H1 (cell line): Measurements from ENCODE around the gene COL8A2. TPM values are rescaled to one million over a fixed set of nuclear protein-coding genes. Genes with fewer than 3 reads are reported as not detected.
A peak's percentile ranks its signal among the peaks of the same experiment; 100 is the strongest.

Source experiments
- CTCF ChIA-PET: fragments of 300-600 bp; sonication (Branson Sonifier 250); formaldehyde crosslinking; loops from one replicate; lab custom pipeline; 2021; ENCODE audit not compliant: partially characterized antibody; lab: Charles Lee
- POLR2A ChIA-PET: fragments of 300-600 bp; sonication (Branson Sonifier 250); formaldehyde crosslinking; loops from one replicate; lab custom pipeline; 2021; ENCODE audit warnings: inconsistent platforms; ENCODE audit not compliant: partially characterized antibody; lab: Charles Lee
- DNase-seq, 2 experiments: peaks; one replicate each; pipeline versions ENCODE4 v3.0.0 to v3.0.0-alpha.2; 2010 to 2022; ENCODE audit warnings: low spot score in 2 of 2, low read depth in 1 of 2, mixed read lengths in 1 of 2
- FAIRE-seq: peaks from 2 replicates; lab custom pipeline; 2011; peaks lifted over from hg19 to GRCh38; lab: Jason Lieb, UNC
- H2AFZ ChIP-seq: 2 replicates; pipeline ENCODE4 v1.8.1; 2012; ENCODE audit warnings: low read length, inconsistent platforms
- H2AK5ac ChIP-seq: 2 replicates; pipeline ENCODE4 v1.6.1; 2013; ENCODE audit warnings: low read depth, low read length
- H2BK120ac ChIP-seq: replicated peaks from 2 replicates; pipeline ENCODE3; 2013; ENCODE audit warnings: low read depth, low read length, inconsistent platforms
- H2BK12ac ChIP-seq: 2 replicates; pipeline ENCODE4 v1.6.1; 2013; ENCODE audit warnings: low read depth, low read length
- H2BK15ac ChIP-seq: 2 replicates; pipeline ENCODE4 v1.6.1; 2013; ENCODE audit warnings: low read length
- H2BK20ac ChIP-seq: 2 replicates; pipeline ENCODE4 v1.6.1; 2013; ENCODE audit warnings: low read length
- H2BK5ac ChIP-seq: 2 replicates; pipeline ENCODE4 v1.6.1; 2013; ENCODE audit warnings: low read depth, low read length
- H3K14ac ChIP-seq: 2 replicates; pipeline ENCODE4 v1.6.1; 2013; ENCODE audit warnings: inconsistent platforms; ENCODE audit not compliant: insufficient read length
- H3K18ac ChIP-seq: 2 replicates; pipeline ENCODE4 v1.6.1; 2013; ENCODE audit warnings: low read length; ENCODE audit errors: extremely low read depth
- H3K23ac ChIP-seq: 2 replicates; pipeline ENCODE4 v1.6.1; 2013; ENCODE audit warnings: inconsistent platforms; ENCODE audit not compliant: insufficient read length
- H3K23me2 ChIP-seq: 2 replicates; pipeline ENCODE4 v1.6.1; 2013; ENCODE audit warnings: low read depth, low read length
- H3K27ac ChIP-seq: 2 replicates; pipeline ENCODE4 v1.6.1; 2011; ENCODE audit warnings: low read depth, low read length, inconsistent platforms
- H3K27me3 ChIP-seq, 4 experiments: replicated peaks in 1 of 4; 1 replicate in 1 of 4; 2 replicates in 3 of 4; pipeline versions ENCODE4 v1.6.1 to v1.8.1; 2011 to 2013; ENCODE audit warnings: low read length in 3 of 4, mild to moderate bottlenecking in 3 of 4, inconsistent platforms in 2 of 4, mixed read lengths in 2 of 4, moderate library complexity in 1 of 4; ENCODE audit not compliant: control insufficient read depth in 3 of 4, insufficient read depth in 3 of 4; ENCODE audit errors: extremely low read depth in 1 of 4
- H3K36me3 ChIP-seq, 4 experiments: 2 replicates each; pipeline versions ENCODE4 v1.6.1 to v1.8.1; 2011 to 2013; ENCODE audit warnings: mild to moderate bottlenecking in 4 of 4, low read length in 3 of 4, moderate library complexity in 2 of 4, control low read depth in 1 of 4, inconsistent platforms in 1 of 4; ENCODE audit not compliant: insufficient read depth in 4 of 4, control insufficient read depth in 2 of 4
- H3K4ac ChIP-seq: replicated peaks from 2 replicates; pipeline ENCODE3; 2013; ENCODE audit warnings: low read length, low read depth, mixed read lengths, inconsistent platforms; ENCODE audit not compliant: insufficient read length
- H3K4me1 ChIP-seq, 4 experiments: replicated peaks in 1 of 4; 1 replicate in 1 of 4; 2 replicates in 3 of 4; pipeline versions ENCODE4 v1.6.1 to v1.8.1; 2011 to 2013; ENCODE audit warnings: low read length in 3 of 4, inconsistent platforms in 2 of 4, mixed read lengths in 1 of 4; ENCODE audit not compliant: insufficient read depth in 4 of 4, control insufficient read depth in 3 of 4
- H3K4me2 ChIP-seq, 2 experiments: 2 replicates each; pipeline versions ENCODE4 v1.6.1 to v1.8.1; 2011 to 2013; ENCODE audit warnings: low read depth in 2 of 2, low read length in 2 of 2, control low read depth in 1 of 2, inconsistent platforms in 1 of 2, mild to moderate bottlenecking in 1 of 2; ENCODE audit not compliant: insufficient read depth in 1 of 2
- H3K4me3 ChIP-seq, 4 experiments: fragments of 200-600, 300-600 bp in 1 of 4; sonication (generic), shearing (Covaris generic), sonication (Bioruptor Twin) in 1 of 4; 2 replicates each; pipeline versions ENCODE4 v1.5.1 to v1.8.1; 2011 to 2016; ENCODE audit warnings: low read length in 4 of 4, low read depth in 3 of 4, control low read depth in 2 of 4, inconsistent platforms in 2 of 4, mild to moderate bottlenecking in 2 of 4, mixed read lengths in 1 of 4, moderate library complexity in 1 of 4; ENCODE audit not compliant: insufficient read depth in 2 of 4; ENCODE audit errors: extremely low read depth in 1 of 4
- H3K56ac ChIP-seq: replicated peaks from 2 replicates; pipeline ENCODE3; 2013; ENCODE audit warnings: low read depth, mild to moderate bottlenecking, mixed read lengths, low read length, inconsistent platforms; ENCODE audit not compliant: insufficient read length
- H3K79me1 ChIP-seq: 2 replicates; pipeline ENCODE4 v1.6.1; 2013; ENCODE audit warnings: low read depth, low read length, control low read depth
- H3K79me2 ChIP-seq, 2 experiments: 2 replicates each; pipeline versions ENCODE4 v1.6.1 to v1.8.1; 2012 to 2013; ENCODE audit warnings: low read length in 2 of 2, mild to moderate bottlenecking in 2 of 2, inconsistent platforms in 1 of 2; ENCODE audit not compliant: insufficient read depth in 2 of 2, control insufficient read depth in 1 of 2
- H3K9ac ChIP-seq, 4 experiments: replicated peaks in 1 of 4; 1 replicate in 1 of 4; 2 replicates in 3 of 4; pipeline versions ENCODE4 v1.6.1 to v1.8.1; 2011 to 2013; ENCODE audit warnings: low read depth in 3 of 4, low read length in 3 of 4, control low read depth in 2 of 4, mild to moderate bottlenecking in 2 of 4, moderate library complexity in 2 of 4, inconsistent platforms in 1 of 4; ENCODE audit errors: extremely low read depth in 1 of 4
- H3K9me3 ChIP-seq, 2 experiments: 2 replicates each; pipeline versions ENCODE4 v1.6.1 to v1.8.1; 2012 to 2013; ENCODE audit warnings: mild to moderate bottlenecking in 2 of 2, moderate library complexity in 2 of 2, control low read depth in 1 of 2, inconsistent platforms in 1 of 2, low read depth in 1 of 2, low read length in 1 of 2, mixed read lengths in 1 of 2; ENCODE audit not compliant: insufficient read depth in 2 of 2
- H4K20me1 ChIP-seq, 2 experiments: replicated peaks in 1 of 2; 2 replicates each; pipeline versions ENCODE3 to v1.8.1; 2011 to 2013; ENCODE audit warnings: inconsistent platforms in 2 of 2, low read length in 2 of 2, mild to moderate bottlenecking in 1 of 2; ENCODE audit not compliant: insufficient read depth in 2 of 2, control insufficient read depth in 1 of 2
- H4K5ac ChIP-seq: 2 replicates; pipeline ENCODE4 v1.6.1; 2013; ENCODE audit warnings: low read length, low read depth, mixed read lengths, inconsistent platforms; ENCODE audit not compliant: insufficient read length
- H4K8ac ChIP-seq: 2 replicates; pipeline ENCODE4 v1.8.0; 2013; ENCODE audit warnings: mild to moderate bottlenecking, moderate library complexity, low read length, inconsistent platforms; ENCODE audit not compliant: insufficient read depth; ENCODE audit errors: extremely low read depth
- H4K91ac ChIP-seq: replicated peaks from 2 replicates; pipeline ENCODE3; 2013; ENCODE audit warnings: low read length, mixed read lengths, inconsistent platforms; ENCODE audit not compliant: insufficient read length
- KDM1A ChIP-seq: fragments of 200-600, 300-600 bp; sonication (generic); IDR thresholded peaks from 2 replicates; pipeline ENCODE4 v1.7.1; 2016; ENCODE audit warnings: mild to moderate bottlenecking, low read length, borderline replicate concordance
- MAX ChIP-seq: IDR thresholded peaks from 2 replicates; pipeline ENCODE4 v1.6.1; 2012; ENCODE audit warnings: inconsistent platforms
- NANOG ChIP-seq: IDR thresholded peaks from 2 replicates; pipeline ENCODE4 v1.6.1; 2011; ENCODE audit warnings: low read length, low read depth, mild to moderate bottlenecking, inconsistent platforms; ENCODE audit not compliant: insufficient read depth, poor library complexity, severe bottlenecking
- SIX5 ChIP-seq: IDR thresholded peaks from 2 replicates; pipeline ENCODE4 v1.6.1; 2011; ENCODE audit warnings: mild to moderate bottlenecking, low read depth, low read length
- SP2 ChIP-seq: IDR thresholded peaks from 2 replicates; pipeline ENCODE4 v1.6.1; 2012; ENCODE audit warnings: mild to moderate bottlenecking, low read length, inconsistent platforms
- WGBS, 2 experiments: shearing (Covaris generic) in 1 of 2; methylation state at CpG; one replicate each; pipeline versions ENCODE4 v1.1.6 to v1.1.7; 2013 to 2015; ENCODE audit warnings: low lambda C conversion rate in 2 of 2, mixed read lengths in 2 of 2, inconsistent platforms in 1 of 2, low coverage in 1 of 2, missing lambda C conversion rate in 1 of 2; ENCODE audit not compliant: insufficient replicate concordance in 2 of 2, insufficient coverage in 1 of 2, insufficient read length in 1 of 2; ENCODE audit errors: extremely low coverage in 1 of 2, missing lambda C conversion rate in 1 of 2; 5-methylcytosine and 5-hydroxymethylcytosine counted together
- polyA plus RNA-seq, 7 experiments: library from polyadenylated mRNA; depleted of rRNA in 3 of 7; stranded (reverse) in 5 of 7; unstranded in 2 of 7; fragments of >200 nt in 5 of 7; fragments of 200-250 nt in 2 of 7; gene quantifications; 1 replicate in 5 of 7; 2 replicates in 1 of 7; 4 replicates in 1 of 7; pipeline versions ENCODE4 v1.2.1 to v1.2.3, GENCODE V29; 2011 to 2013; ENCODE audit warnings: missing spikeins in 2 of 7, mixed read lengths in 2 of 7
- total RNA-seq: library from RNA; stranded (reverse); fragmentation: NEBNext Ultra II Directional; extraction: Animal tissue kit (Norgen Biotek cat#: 25700); gene quantifications from 2 replicates; pipeline ENCODE4 v1.2.1, GENCODE V29; 2021

COL8A2 gene
- total and polyA plus RNA-seq, 2 of the 8 experiments (the other 6 are each of a cell fraction or from before 2014, with no cell fraction given): 2.1 to 2.8 TPM

GRCh38 chr1:36126005-36126716 is 1.1 kb upstream of the COL8A2 start:
- DNase-seq (no peak), FAIRE-seq (no peak)
- ChIA-PET POLR2A (interaction anchor here (1.0 kb wide), 1 partner anchor 11 kb away, joined by 3 read pairs; no protein-coding TSS in a partner anchor), CTCF (interaction anchor here (0.6 kb wide), 1 partner anchor 54 kb away, joined by 4 read pairs; no protein-coding TSS in a partner anchor)
- H3K36me3 ChIP-seq: no peaks in the 10 kb centered on the region
- TF ChIP-seq KDM1A (no peak), MAX (no peak), SP2 (no peak), SIX5 (no peak), NANOG (no peak)
- peaks cover 0 to 5% of the 10 kb centered on the region in 2 experiments for H4K20me1 ChIP-seq
- H3K4me3 ChIP-seq: peak overlapping the region in 2 of 4 experiments; percentile 29 to 62; a peak in 2 of 8 replicates
- peak overlapping the region; percentile 79 for H4K91ac ChIP-seq
- H2BK12ac ChIP-seq: peak overlapping the region; percentile 87; the same call in 1 of the 2 replicates
- no peak overlapping the region for H3K14ac ChIP-seq
- H3K79me2 ChIP-seq: no peaks in the 10 kb centered on the region
- peak overlapping the region; percentile 53; the same call in 1 of the 2 replicates for H2AK5ac ChIP-seq
- H3K27me3 ChIP-seq: peaks cover 16 to 38% (median 30%) of the 10 kb centered on the region in 4 experiments
- peak overlapping the region; percentile 58 for H4K8ac ChIP-seq
- H4K5ac ChIP-seq: no peak overlapping the region
- no peaks in the 10 kb centered on the region for H3K9me3 ChIP-seq
- H2BK5ac ChIP-seq: peak overlapping the region; percentile 47; the same call in 1 of the 2 replicates
- H3K27ac ChIP-seq: no peak overlapping the region
- H3K4ac ChIP-seq: peak overlapping the region; percentile 66
- no peak overlapping the region for H3K23ac ChIP-seq
- H2AFZ ChIP-seq: no peak overlapping the region
- H3K18ac ChIP-seq: 0 out of 2 replicates have a peak overlapping the region, but pooled peaks have one; percentile 90
- no peaks in the 10 kb centered on the region for H3K79me1 ChIP-seq
- H3K56ac ChIP-seq: peak overlapping the region; percentile 40
- WGBS, 2 experiments: 77% methylated on average over 21 of the region's 21 CpGs; no CpG with 5 or more reads in 1 of the 2 experiments
- H3K4me1 ChIP-seq: peaks cover 0 to 11% (median 5%) of the 10 kb centered on the region in 4 experiments; a peak in 5 of 7 replicates
- peaks cover 16% of the 10 kb centered on the region; the same call in 1 of the 2 replicates for H3K23me2 ChIP-seq
- H3K9ac ChIP-seq: no peak overlapping the region
- no peak overlapping the region for H2BK120ac ChIP-seq
- peak overlapping the region; percentile 72 for H2BK20ac ChIP-seq
- peak overlapping the region; percentile 40 to 78; a peak in 3 of 4 replicates for H3K4me2 ChIP-seq
- H2BK15ac ChIP-seq: peak overlapping the region; percentile 61; the same call in 1 of the 2 replicates
